ENCODE results near the gene SEC24C.
"Not testable (repeated sequence)": the region's sequence is repeated elsewhere in the genome, so short reads cannot be mapped to it uniquely, and the experiment has no call there.

Gene SEC24C

GRCh38 chr10:73743905-73744663 lies at the start of gene SEC24C:
Gene SEC24C (plus strand): TSS chr10:73744372. CDS start chr10:73746833, 2,461 bp downstream.
- in situ Hi-C loops (cut with MboI; ENCODE audit: low sequenced_read_pairs): no loop called here

DNA sequence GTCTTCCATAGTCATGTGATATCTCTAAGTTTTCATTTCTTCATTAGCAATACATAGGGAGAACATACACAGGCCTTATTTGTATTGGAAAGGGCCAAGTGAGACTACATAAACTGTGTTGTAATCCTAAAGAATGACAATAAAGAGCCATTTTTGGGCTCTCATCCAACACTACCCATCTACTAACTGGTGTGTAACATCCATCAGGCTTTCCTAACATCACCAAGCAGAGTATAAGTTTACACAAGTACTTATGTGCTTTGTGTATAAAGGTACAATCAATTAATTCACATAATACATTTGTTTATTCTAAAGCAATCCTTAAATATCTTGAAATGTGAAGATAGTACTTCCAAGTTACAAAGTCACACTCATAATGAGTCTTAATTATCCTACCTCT lies 48.9 kb upstream of the SEC24C start:
- in situ Hi-C loops (cut with MboI; ENCODE audit: low sequenced_read_pairs): not testable (repeated sequence)

DNA sequence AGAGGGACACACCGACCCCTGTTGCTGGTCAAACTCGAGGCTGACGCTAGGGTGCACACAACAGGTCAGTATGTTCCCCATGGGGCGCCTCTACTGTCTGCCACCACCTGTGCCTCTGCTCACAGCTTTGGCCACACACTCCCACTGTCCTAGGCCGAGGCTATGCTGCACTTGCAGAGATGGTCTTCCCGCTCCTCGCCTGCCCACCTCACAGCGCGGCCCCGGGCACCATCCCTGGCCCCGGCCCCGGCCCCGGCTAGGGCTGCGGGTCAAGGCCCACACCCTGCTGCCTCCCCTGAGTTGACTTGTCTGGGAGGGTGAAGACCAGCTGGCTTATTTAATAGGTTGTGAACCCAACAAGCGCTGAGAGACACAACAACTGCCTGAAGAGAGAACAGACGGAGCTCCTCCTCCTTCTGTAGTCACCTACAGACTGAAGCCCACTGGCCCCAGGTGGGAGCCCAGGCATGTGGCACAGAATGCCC lies 46.5 kb upstream of the SEC24C start, which contains the start of gene AGAP5:
Gene AGAP5, minus strand, starts transcription at position 435 of the 485 bp plus-strand sequence. Its CDS starts 354 bp downstream, at position 81.
- in situ Hi-C loops (cut with MboI; ENCODE audit: low sequenced_read_pairs): not testable (repeated sequence)

DNA sequence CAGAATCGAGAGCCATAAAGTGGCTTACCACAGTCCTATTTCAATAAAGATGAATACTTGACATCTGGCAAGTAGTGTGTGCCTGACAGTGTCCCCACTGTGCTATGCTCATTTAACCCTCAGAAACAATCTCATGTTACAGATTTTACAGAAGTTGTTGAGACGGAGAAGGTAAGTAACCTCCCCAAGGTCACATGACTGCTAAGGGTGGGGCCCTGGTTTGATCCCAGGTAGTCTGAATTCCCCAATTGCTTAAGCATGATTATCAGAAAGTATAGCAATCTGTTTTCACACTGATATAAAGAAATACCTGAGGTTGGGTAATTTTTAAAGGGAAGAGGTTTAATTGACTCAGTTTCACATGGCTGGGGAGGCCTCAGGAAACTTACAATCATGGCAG lies 45.4 kb upstream of the SEC24C start:
- in situ Hi-C loops (cut with MboI; ENCODE audit: low sequenced_read_pairs): not testable (repeated sequence)

DNA sequence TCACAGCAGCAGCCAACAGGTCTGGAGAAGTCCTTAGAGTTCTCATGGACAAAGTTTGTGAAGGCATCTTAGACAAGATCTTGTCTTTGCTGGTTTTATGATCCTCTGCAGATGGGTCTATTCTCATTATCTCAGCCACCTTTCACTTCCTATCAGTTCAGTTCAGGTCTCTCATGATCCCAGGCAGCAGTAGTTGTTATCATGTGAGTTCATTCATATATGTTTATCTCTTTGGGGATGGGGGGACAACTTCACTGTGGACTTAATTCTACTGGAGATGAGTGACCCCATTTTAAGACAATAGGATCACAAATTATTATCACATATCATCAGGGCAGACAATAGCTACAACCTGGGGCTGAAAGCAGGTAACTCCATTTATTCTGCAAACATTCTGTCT lies 40.2 kb upstream of the SEC24C start:
- in situ Hi-C loops (cut with MboI; ENCODE audit: low sequenced_read_pairs): loop anchor here (25.0 kb wide), 1 partner anchor 108 kb away; the partner anchor contains the start of gene NDST2

DNA sequence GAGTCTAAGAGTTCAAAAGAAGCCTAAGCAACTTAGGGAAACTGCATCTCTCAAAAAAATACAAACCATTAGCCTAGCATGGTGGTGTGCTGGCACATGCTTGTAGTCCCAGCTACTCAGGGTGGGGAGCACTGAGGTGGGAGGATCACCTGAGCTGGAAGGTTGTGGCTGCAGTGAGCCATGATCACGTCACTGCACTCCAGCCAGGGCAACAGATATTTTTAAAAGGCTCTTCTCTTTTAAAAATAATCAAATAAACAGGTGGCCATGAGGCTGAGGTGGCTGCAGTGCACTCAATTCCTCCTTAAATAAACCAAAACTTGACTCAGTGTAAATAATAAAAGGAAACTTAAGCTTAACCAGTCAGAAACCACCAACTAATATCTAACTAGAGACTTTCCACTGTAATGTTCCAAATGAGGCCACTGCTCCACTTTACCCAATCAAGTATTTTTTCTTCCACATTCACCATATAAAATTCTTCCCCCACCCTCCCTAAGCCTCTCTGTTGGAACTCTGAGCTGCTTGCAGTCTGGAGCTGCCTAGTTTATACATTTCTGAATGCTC lies 38.6 kb upstream of the SEC24C start:
- in situ Hi-C loops (cut with MboI; ENCODE audit: low sequenced_read_pairs): loop anchor here (25.0 kb wide), 1 partner anchor 107 kb away; the partner anchor contains the start of gene NDST2

- in situ Hi-C loops (cut with MboI; ENCODE audit: low sequenced_read_pairs): loop anchor here (25.0 kb wide), 1 partner anchor 106 kb away; the partner anchor contains the start of gene NDST2
Measured at GRCh38 chr10:73706488-73706887, 37.7 kb upstream of the SEC24C start.

DNA sequence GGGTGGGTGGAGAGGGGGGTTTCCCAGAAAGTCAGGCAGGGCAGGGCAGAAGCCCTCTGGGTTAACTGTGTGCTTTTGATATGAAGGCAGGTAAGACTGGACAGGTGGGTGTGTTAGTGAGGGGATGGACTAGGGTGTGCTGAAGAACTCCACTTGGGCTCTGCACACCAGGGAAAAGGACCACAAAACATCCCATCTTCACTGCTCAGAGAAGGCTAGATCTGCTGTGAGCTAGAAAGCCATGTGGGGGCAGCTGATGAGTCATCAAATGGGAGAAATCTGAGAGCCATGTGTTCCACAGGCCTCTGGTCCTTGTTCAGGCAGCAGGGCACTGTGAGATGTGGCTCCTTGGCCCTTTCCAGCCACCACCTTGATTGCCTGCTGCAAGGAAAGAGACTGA lies 36.5 kb upstream of the SEC24C start:
- in situ Hi-C loops (cut with MboI; ENCODE audit: low sequenced_read_pairs): loop anchor here (25.0 kb wide), 1 partner anchor 105 kb away; the partner anchor contains the start of gene NDST2

- in situ Hi-C loops (cut with MboI; ENCODE audit: low sequenced_read_pairs): loop anchor here (25.0 kb wide), 1 partner anchor 104 kb away; the partner anchor contains the start of gene NDST2
Measured at GRCh38 chr10:73708122-73708521, 36.0 kb upstream of the SEC24C start.

- in situ Hi-C loops (cut with MboI; ENCODE audit: low sequenced_read_pairs): loop anchor here (25.0 kb wide), 1 partner anchor 101 kb away; the partner anchor contains the start of gene NDST2
Measured at GRCh38 chr10:73711683-73712082, 32.5 kb upstream of the SEC24C start.

GRCh38 chr10:73713912-73714311 lies 30.3 kb upstream of the SEC24C start:
- in situ Hi-C loops (cut with MboI; ENCODE audit: low sequenced_read_pairs): loop anchor here (25.0 kb wide), 1 partner anchor 98 kb away; the partner anchor contains the start of gene NDST2

DNA sequence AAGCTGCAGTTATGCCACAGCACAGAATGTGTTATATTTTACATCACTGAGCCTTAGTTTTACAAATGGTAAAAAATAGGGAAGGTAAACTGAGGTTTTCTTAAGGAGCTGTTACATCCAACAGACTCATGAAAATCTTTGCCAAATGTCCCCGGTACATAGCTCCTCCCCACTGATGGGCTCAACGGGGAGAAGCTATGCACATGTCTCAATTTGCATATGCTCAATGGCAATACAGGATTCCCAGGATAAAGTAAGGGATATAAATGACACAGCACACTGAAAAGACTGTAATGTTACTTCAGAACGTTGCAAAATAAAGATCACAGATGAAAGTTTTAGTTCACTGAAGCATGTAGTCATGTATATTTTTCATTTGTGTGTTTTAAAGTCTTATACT lies 29.7 kb upstream of the SEC24C start:
- in situ Hi-C loops (cut with MboI; ENCODE audit: low sequenced_read_pairs): loop anchor here (25.0 kb wide), 1 partner anchor 98 kb away; the partner anchor contains the start of gene NDST2

DNA sequence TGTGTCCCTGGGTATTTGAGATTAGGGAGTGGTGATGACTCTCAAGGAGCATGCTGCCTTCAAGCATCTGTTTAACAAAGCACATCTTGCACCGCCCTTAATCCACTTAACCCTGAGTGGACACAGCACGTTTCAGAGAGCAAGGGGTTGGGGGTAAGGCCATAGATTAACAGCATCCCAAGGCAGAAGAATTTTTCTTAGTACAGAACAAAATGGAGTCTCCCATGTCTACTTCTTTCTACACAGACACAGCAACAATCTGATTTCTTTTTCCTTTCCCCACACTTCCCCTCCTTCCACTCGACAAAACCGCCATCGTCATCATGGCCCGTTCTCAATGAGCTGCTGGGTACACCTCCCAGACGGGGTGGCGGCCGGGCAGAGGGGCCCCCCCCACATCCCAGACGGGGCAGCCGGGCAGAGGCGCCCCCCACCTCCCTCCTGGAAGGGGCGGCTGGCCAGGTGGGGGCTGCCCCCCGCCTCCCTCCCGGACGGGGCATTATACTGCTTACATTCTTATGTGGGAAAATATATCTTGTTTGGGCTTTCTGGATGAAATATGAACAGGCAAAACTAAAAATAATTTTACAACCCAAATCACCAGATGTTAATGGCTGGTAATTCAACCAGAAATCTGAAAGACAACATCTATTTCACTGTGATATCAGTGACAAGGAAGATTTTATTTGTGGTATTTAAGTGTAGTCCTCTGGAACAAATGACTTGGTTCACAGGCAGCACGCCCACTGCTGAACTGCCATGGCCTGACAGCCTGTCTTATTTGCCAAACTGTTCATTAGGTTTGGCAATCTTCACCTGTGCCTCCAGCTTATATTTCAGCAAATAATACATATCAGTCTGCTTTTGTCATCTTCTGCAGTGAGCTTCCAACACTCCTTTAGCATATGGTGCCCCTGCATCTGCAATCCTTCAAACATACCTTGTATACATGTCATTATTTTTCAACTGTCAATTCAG lies 28.7 kb upstream of the SEC24C start:
- in situ Hi-C loops (cut with MboI; ENCODE audit: low sequenced_read_pairs): loop anchor here (25.0 kb wide), 1 partner anchor 97 kb away; the partner anchor contains the start of gene NDST2

DNA sequence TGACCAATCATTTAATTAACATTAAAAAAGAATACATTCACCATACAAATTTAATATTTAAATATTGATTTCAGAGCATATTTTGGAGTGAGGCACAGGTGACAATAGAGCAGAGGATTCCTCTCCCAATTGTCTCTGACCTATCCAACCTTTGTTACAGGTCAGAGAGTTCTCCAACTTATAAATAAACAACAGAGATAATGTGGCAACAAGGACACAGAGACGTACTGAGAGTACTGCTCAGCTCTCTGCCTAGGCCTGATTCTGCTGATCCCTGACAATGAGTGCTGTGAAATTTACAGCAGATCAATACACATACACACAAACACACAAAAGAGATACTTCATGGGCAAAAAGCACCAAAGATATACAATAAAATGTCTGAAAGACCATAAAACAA lies 27.9 kb upstream of the SEC24C start:
- in situ Hi-C loops (cut with MboI; ENCODE audit: low sequenced_read_pairs): loop anchor here (25.0 kb wide), 1 partner anchor 96 kb away; the partner anchor contains the start of gene NDST2

- in situ Hi-C loops (cut with MboI; ENCODE audit: low sequenced_read_pairs): loop anchor here (25.0 kb wide), 1 partner anchor 95 kb away; the partner anchor contains the start of gene NDST2
Measured at GRCh38 chr10:73717556-73717955, 26.6 kb upstream of the SEC24C start.

DNA sequence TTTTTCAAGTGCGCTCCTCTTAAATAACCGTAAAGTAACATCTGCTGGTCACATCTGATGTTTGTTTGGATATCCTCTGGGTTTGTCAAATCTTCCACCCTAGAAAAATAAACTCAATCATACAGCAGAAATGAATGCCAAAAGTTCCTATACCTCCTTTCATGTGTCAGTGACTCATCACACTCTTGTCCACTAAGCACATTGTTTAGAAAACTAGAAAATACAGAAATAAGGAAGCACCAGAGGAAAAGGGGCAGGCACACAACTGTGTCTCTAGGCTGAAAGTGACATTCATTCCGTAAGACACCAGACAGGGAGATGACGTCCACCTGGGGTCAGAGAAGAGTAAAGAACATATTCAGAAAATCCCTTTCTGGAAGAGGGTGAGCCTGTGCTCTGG lies 23.6 kb upstream of the SEC24C start:
- in situ Hi-C loops (cut with MboI; ENCODE audit: low sequenced_read_pairs): loop anchor here (25.0 kb wide), 1 partner anchor 92 kb away; the partner anchor contains the start of gene NDST2

GRCh38 chr10:73723516-73723915 lies 20.7 kb upstream of the SEC24C start:
- in situ Hi-C loops (cut with MboI; ENCODE audit: low sequenced_read_pairs): loop anchor here (25.0 kb wide), 1 partner anchor 89 kb away; the partner anchor contains the start of gene NDST2

GRCh38 chr10:73729781-73730152 lies 14.4 kb upstream of the SEC24C start:
- in situ Hi-C loops (cut with MboI; ENCODE audit: low sequenced_read_pairs): not testable (repeated sequence)

DNA sequence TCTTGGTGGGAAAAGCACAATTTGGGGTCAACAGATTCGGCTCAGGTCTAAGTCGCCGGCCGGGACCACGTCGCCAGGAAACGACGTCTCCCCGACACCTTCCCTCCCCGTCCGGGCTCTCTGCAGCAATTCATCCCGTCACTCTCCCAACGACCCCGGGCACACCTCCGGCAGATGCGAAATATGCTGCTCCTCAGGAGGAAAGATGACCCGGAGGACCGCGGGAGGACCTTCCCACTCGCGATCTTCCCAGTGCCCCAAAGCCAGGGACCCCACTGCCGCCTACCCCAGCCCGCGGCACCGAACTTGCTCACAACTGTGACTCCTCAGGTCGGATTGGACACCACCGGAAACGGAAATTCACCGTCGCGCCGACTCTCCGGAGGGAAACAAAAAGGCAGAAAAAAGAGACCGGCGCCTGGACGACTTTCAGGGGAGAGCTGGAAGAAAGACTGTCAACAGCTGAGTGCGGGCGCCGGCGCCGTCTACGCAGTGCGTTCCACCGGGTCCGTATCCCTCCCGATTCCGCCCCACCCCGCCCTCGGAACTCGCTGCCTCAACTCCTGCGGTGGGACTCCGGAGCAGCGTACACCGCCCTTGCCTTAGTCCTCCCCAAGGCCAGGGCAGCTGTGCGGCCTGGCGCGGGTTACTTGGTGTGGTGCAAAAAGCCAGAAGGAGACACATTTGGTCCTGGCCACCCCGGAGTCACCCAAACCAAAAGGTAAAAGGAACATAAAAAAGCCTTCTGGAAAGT lies 13.8 kb upstream of the SEC24C start:
- in situ Hi-C loops (cut with MboI; ENCODE audit: low sequenced_read_pairs): no loop called here

Measured in HL-60/S4 (cell line).